OCI-M2 (cell line): ENCODE measurements around the gene STIM2.

Source experiments
- DNase-seq: peaks from one replicate; lab custom pipeline; 2025; ENCODE audit not compliant: unreplicated experiment; lab: John Stamatoyannopoulos, UW

STIM2 gene

GRCh38 chr4:26996745-26997144 is 136.1 kb downstream of the STIM2 start:
- DNase-seq: no peak

DNA sequence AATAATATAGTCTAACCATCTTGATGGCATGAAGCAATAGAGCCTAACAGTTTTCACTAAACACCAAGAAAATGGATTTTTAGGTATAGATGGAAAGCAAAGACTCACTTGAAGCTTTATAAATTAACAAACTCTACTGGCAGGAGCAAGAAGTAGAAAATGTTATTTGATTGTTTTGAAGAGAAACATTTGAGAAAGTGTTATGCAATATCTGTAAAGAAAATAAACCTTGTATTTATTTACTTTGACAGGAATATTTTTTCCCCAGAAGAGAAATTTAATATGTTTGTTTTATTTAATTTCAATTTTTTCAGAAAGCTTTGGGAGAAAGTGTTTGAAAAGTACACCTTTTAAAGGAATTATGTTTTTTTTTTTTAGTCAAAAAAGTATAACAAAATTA is 139.0 kb downstream of the STIM2 start:
- no peak for DNase-seq

DNA sequence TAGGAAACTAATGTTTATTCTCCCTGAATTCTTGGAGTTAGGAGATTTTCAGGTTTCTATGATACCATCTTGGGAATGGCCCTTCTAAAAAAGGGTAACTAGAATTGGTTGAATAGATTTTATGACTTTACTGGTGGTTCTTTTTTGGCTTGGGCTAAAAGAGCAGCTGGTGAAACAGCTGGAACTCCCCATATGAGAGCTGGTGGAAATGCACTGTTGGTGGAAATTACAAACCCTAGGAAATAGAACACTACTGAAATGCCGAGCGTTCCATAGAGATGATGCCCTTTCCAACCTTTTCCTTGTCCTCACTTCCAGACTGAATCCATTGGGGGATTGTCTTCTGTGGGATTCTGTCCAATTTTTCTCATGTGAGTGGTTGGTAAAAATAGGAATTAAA is 139.5 kb downstream of the STIM2 start:
- no peak for DNase-seq

DNA sequence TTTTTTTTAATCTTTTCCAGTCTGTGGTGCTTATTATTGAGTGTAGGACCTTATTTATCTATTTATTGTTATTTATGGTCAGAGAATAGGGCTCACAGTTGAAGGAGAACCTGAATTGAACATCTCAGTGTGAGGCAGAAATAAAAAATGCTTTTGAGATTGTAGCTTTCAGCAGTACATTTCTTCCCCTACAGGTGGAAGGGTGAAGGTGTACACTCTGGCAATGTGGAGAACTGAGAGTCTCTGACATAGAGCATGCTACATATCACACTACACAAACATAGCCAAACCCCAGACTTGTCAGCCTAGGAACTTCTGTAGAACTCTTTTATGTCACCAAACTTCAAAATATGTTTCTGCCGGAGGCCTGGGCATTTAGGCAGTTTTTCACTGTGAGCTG is 140.2 kb downstream of the STIM2 start:
- DNase-seq: no peak

DNA sequence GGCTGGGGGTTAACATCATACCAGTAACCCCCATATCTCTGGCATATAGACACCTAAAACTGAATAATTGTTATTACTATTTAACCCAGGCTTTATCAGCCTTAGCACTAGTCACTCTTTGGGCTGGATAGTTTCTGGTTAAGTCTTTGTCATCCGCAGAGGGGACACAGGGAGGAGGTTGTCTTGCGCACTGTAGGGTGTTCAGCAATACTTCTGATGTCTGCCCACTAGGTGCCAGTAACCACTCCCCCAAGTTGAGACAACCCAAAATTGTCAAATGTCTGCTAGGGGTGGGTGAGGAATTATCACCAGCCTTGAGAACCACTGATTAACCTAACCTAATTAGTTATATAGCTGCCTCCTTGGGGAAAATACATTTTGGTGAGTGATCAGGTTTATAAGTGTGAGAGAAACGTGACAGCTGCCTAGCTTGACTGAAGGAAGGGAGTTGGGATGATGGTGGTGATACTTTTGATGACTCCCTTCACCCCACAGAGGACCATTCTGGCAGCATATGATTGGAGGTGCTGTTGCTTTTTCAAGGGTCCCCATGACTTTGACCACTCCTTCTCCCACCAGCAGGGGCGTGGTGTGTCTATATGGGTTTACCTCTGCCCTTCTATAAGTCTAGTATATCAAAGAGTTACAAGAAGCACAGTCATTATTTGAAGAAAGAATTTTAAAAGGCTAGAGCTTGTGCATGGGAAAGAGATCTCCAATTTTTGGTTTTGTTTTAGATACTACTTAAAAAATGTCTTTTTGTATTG is 140.9 kb downstream of the STIM2 start:
- no peak for DNase-seq

DNA sequence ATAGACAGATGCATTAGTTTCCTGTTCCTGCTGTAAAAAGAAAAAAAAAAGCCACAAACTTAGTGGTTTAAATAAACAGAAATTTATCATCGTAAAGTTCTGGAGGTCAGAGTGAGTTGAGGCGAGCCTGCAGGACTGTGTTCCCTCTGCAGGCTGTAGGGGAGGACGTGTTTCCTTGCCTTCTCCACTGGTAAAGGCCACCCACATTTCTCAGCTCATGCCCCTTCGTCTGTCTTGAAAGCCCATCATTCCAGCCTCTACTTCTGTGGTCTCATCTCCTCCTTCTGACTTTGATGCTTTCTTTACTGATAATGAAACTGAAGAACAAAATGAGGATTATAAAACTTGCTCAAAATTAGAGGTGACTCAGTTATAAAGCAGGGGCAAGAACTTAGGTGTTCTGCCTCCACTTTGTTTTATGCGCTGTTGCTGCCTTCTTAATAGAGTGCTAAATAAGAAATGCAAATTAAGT is 143.0 kb downstream of the STIM2 start:
- DNase-seq: no peak

- DNase-seq: no peak
These were observed 144.9 kb downstream of the STIM2 start for GRCh38 chr4:27005501-27005900.

GRCh38 chr4:27005905-27006590 is 145.4 kb downstream of the STIM2 start:
- no peak for DNase-seq

GRCh38 chr4:27006646-27007045 is 146.0 kb downstream of the STIM2 start:
- DNase-seq: no peak

GRCh38 chr4:27007507-27007906 is 146.9 kb downstream of the STIM2 start:
- DNase-seq: no peak

GRCh38 chr4:27008679-27009078 is 148.0 kb downstream of the STIM2 start:
- DNase-seq: no peak

DNA sequence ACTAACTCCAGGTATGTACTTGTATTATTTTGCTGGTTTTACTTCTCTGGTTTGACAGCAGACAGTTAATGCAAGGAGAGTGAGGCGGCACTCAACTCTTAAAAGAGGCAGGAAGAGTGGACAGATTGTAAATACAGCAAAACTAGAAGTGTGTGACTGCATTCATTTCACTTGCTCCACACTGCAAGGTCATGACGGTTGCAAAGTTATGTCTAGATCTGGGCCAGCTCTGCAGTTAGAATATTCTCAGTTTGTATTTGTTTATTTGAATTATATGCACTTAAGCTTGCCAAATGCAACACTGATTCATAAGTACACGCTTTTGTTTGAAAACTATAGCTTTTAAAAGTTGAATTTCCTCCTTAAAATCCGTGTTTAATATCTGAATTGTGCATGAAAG is 148.9 kb downstream of the STIM2 start:
- no peak for DNase-seq

DNA sequence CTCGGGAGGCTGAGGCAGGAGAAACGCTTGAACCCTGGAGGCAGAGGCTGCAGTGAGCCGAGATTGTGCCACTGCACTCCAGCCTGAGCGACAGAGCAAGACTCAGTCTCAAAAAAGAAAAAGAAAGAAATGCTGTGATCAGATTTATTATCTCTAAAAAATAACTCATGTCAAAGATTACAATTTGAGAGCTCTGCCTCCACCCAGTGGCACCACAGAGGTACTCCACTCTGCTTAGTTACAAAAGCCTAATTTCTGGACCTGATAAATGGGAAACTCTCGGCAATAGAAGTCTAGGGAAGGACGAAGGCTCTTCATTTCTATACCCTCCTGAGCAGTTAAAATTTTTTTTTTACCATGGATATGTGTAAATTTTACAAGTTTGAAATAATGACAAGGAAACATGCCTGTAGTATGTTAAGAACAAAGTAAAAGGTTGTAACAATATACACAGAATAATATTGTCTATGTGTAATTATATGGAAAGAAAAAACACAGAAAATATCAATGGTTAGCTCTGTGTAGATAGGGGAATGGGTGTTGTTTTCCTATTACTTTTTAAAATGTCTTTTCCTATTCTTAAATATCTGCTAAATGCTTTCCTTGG is 149.8 kb downstream of the STIM2 start:
- no peak for DNase-seq

DNA sequence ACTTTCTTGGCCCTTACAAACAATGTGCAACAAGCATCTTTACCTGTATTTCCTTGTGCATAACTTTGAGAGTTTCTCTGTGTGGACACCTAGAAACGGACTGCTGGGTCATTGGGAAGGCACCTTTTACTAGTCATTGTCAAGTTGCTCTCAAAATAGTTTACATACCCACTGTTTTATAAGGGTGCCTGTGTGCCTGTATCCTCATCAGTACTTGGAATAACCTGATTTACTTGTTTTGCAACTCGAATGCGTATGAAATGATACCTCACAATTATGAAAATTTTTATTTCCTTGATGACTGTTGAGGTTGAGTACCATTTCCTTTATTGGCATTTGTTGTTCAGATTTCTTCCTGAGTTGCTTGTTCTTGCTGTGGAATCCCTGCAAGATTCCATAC is 150.8 kb downstream of the STIM2 start:
- no peak for DNase-seq

GRCh38 chr4:27013012-27013411 is 152.4 kb downstream of the STIM2 start:
- DNase-seq: no peak

- no peak for DNase-seq
These were observed 155.9 kb downstream of the STIM2 start for GRCh38 chr4:27016551-27016950.

DNA sequence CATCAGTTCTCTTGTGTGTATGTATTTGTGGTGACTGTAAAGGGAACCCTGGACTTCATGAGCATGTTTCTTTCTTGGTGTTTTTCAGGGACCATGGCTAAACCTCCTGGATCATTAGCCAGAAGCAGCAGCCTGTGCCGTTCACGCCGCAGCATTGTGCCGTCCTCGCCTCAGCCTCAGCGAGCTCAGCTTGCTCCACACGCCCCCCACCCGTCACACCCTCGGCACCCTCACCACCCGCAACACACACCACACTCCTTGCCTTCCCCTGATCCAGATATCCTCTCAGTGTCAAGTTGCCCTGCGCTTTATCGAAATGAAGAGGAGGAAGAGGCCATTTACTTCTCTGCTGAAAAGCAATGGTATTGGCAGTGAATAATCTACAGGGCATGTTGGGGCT is 157.0 kb downstream of the STIM2 start:
- no peak for DNase-seq

DNA sequence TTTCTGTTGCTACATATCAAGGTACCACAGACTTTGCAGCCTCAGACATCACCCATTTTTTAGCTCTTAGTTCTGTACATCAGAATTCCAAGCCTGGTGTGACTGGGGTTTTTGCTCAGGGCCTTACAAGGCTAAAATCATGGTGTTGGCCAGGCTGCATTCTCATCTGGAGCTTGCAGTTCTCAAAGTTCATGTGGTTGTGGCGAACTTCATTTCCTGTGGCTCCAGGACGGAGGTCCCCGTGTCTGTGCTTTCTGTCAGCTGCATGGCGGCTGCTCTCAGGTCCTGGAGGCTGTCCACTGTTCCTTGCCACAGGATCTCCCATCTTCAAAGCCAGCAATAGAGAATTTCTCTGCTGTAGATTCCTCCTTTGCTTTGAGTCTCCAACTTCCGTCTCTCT is 157.4 kb downstream of the STIM2 start:
- no peak for DNase-seq

GRCh38 chr4:27018910-27019309 is 158.3 kb downstream of the STIM2 start:
- DNase-seq: no peak

DNA sequence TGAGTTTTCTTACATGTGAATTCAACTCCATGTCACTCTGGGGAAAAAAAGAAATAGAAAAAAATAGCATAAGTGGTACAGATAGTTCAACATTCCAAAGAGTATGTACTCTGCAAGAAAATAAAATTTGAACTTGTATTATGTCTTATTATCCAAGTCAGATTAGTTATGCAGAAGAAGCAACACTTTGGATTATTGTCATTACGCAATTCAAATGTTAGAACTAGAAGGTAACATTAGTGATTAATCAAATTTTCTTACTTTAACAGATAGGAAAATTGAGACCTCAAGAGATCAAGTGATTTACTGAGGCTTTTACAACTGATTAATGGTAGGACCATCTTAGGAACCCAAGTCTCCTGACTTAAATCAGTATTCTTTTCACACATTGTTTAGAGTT is 159.1 kb downstream of the STIM2 start:
- no peak for DNase-seq

- no peak for DNase-seq
These were observed 159.6 kb downstream of the STIM2 start for GRCh38 chr4:27020203-27020602.

- DNase-seq: no peak
These were observed 160.0 kb downstream of the STIM2 start for GRCh38 chr4:27020603-27021002.
